Coronary artery (tissue), 2 donors: ENCODE data around the gene SORBS2.

Source experiments
- DNase-seq: peaks from one replicate; pipeline ENCODE4 v3.0.0-alpha.2; 2017; ENCODE audit warnings: low spot score
- H3K27ac ChIP-seq, 2 donors: fragments of 200-600 bp; sonication (generic); one replicate each; pipeline ENCODE4 v1.5.1; 2016 to 2019
- H3K4me3 ChIP-seq: fragments of 200-600 bp; sonication (generic); 2 replicates; pipeline ENCODE4 v1.5.1; 2016; ENCODE audit warnings: mild to moderate bottlenecking, moderate library complexity
- CTCF ChIP-seq: fragments of 200-600 bp; sonication (generic); IDR thresholded peaks from one replicate; pipeline ENCODE4 v1.5.1; 2019; ENCODE audit warnings: antibody characterized with exemption

SORBS2 gene

GRCh38 chr4:185548587-185548986, 263.4 kb downstream of the SORBS2 start:
- DNase-seq = no peak
- no peak for TF ChIP-seq CTCF
- H3K4me3 ChIP-seq = no peak overlapping the region
- H3K27ac ChIP-seq = peak overlapping the region in 1 of 2 donors; percentile 74

- no peak for DNase-seq
- TF ChIP-seq CTCF = no peak
- H3K27ac ChIP-seq = no peak overlapping the region
- no peak overlapping the region for H3K4me3 ChIP-seq
Measured at GRCh38 chr4:185546335-185546734, 265.7 kb downstream of the SORBS2 start.

GRCh38 chr4:185542626-185543315, 269.2 kb downstream of the SORBS2 start:
- peak overlapping the region; percentile 3 for H3K4me3 ChIP-seq
- TF ChIP-seq CTCF = no peak
- DNase-seq = peak; percentile 82
- peak overlapping the region; percentile 58 to 84 for H3K27ac ChIP-seq

GRCh38 chr4:185541251-185541727, 270.7 kb downstream of the SORBS2 start:
- H3K4me3 ChIP-seq = no peak overlapping the region
- TF ChIP-seq CTCF = no peak
- peak overlapping the region; percentile 58 to 84 for H3K27ac ChIP-seq
- DNase-seq = peak; percentile 87

GRCh38 chr4:185540487-185541120, 271.4 kb downstream of the SORBS2 start:
- H3K27ac ChIP-seq = peak overlapping the region; percentile 58 to 84

GRCh38 chr4:185540040-185540439, 272.0 kb downstream of the SORBS2 start:
- Histone ChIP-seq H3K4me3 (no peak overlapping the region), H3K27ac (peak overlapping the region in 1 of 2 donors; percentile 27)
- no peak for DNase-seq
- TF ChIP-seq CTCF = no peak

More at GRCh38 chr4:185540487-185541120, 271.4 kb downstream of the SORBS2 start:
- DNase-seq = no peak
- TF ChIP-seq CTCF = no peak
- H3K4me3 ChIP-seq = no peak overlapping the region

- no peak overlapping the region for H3K4me3 ChIP-seq
- TF ChIP-seq CTCF = no peak
- DNase-seq = no peak
- no peak overlapping the region for H3K27ac ChIP-seq
Measured at GRCh38 chr4:185538806-185539205, 273.2 kb downstream of the SORBS2 start.
